Measurements from ENCODE around the gene DNAJB4.

GRCh38 chr1:77994117-77994705 lies 10.5 kb upstream of the DNAJB4 start:
- TF ChIP-seq POLR2A (IDR thresholded peaks at IDR 0.05) (no peak), CTCF (IDR thresholded peaks at IDR 0.05) (no peak), EP300 (IDR thresholded peaks at IDR 0.05) (no peak)
